ENCODE measurements around the gene SMARCA2. TPM values are rescaled to one million over a fixed set of nuclear protein-coding genes. Genes with fewer than 3 reads are reported as not detected.

The SMARCA2 gene
- total RNA-seq, 1 experiment from 2014 or later, result 108 TPM

- H3K36me3 ChIP-seq (ENCODE audit: insufficient read depth, low read length), result no peaks in the 10 kb centered on the region
- H4K20me1 ChIP-seq (ENCODE audit: insufficient read depth, low read depth, low read length), result peaks cover 41% of the 10 kb centered on the region
- peak overlapping the region; percentile 26; the same call in 1 of the 2 replicates for H3K27ac ChIP-seq (ENCODE audit: low read length)
- H3K4me1 ChIP-seq (ENCODE audit: low read length), result peaks cover 49% of the 10 kb centered on the region
- H3K79me2 ChIP-seq (ENCODE audit: low read length), result peaks cover 66% of the 10 kb centered on the region
- no peaks in the 10 kb centered on the region for H3K9me2 ChIP-seq (replicated peaks; ENCODE audit: insufficient read depth, low read length)
- peak overlapping the region; percentile 93 for H3K4me2 ChIP-seq (ENCODE audit: low read depth, low read length, poor library complexity, severe bottlenecking)
- peak; percentile 47 for DNase-seq
- no peak overlapping the region for H2AFZ ChIP-seq (ENCODE audit: low read length)
- H3K9me3 ChIP-seq (ENCODE audit: low read length), result no peaks in the 10 kb centered on the region
- H3K9ac ChIP-seq (ENCODE audit: low read length), result peak overlapping the region; percentile 90
- H3K4me3 ChIP-seq (ENCODE audit: low read length), result peak overlapping the region; percentile 92
- H3K27me3 ChIP-seq (ENCODE audit: low read length), result no peaks in the 10 kb centered on the region
Observed at GRCh38 chr9:2018162-2018643, 3.1 kb downstream of the SMARCA2 start.

- DNase-seq, result peak; percentile 47
- H3K4me3 ChIP-seq (ENCODE audit: low read length), result peak overlapping the region; percentile 92
- no peaks in the 10 kb centered on the region for H3K9me2 ChIP-seq (replicated peaks; ENCODE audit: insufficient read depth, low read length)
- H2AFZ ChIP-seq (ENCODE audit: low read length), result no peak overlapping the region
- no peaks in the 10 kb centered on the region for H3K36me3 ChIP-seq (ENCODE audit: insufficient read depth, low read length)
- peaks cover 74% of the 10 kb centered on the region for H3K79me2 ChIP-seq (ENCODE audit: low read length)
- peaks cover 45% of the 10 kb centered on the region for H3K4me1 ChIP-seq (ENCODE audit: low read length)
- no peaks in the 10 kb centered on the region for H3K27me3 ChIP-seq (ENCODE audit: low read length)
- no peaks in the 10 kb centered on the region for H3K9me3 ChIP-seq (ENCODE audit: low read length)
- peak overlapping the region; percentile 90 for H3K9ac ChIP-seq (ENCODE audit: low read length)
- H4K20me1 ChIP-seq (ENCODE audit: insufficient read depth, low read depth, low read length), result peaks cover 41% of the 10 kb centered on the region
- H3K27ac ChIP-seq (ENCODE audit: low read length), result no peak overlapping the region
- peak overlapping the region; percentile 93 for H3K4me2 ChIP-seq (ENCODE audit: low read depth, low read length, poor library complexity, severe bottlenecking)
Observed at GRCh38 chr9:2018764-2019558, 3.8 kb downstream of the SMARCA2 start.

GRCh38 chr9:2019723-2020122, 4.6 kb downstream of the SMARCA2 start:
- H3K27ac ChIP-seq (ENCODE audit: low read length), result no peak overlapping the region
- H3K4me1 ChIP-seq (ENCODE audit: low read length), result peaks cover 40% of the 10 kb centered on the region
- H3K4me2 ChIP-seq (ENCODE audit: low read depth, low read length, poor library complexity, severe bottlenecking), result peak overlapping the region; percentile 93
- peaks cover 41% of the 10 kb centered on the region for H4K20me1 ChIP-seq (ENCODE audit: insufficient read depth, low read depth, low read length)
- H3K9ac ChIP-seq (ENCODE audit: low read length), result no peak overlapping the region
- no peaks in the 10 kb centered on the region for H3K27me3 ChIP-seq (ENCODE audit: low read length)
- H3K9me2 ChIP-seq (replicated peaks; ENCODE audit: insufficient read depth, low read length), result no peaks in the 10 kb centered on the region
- no peak overlapping the region for H3K4me3 ChIP-seq (ENCODE audit: low read length)
- no peak for DNase-seq
- no peak overlapping the region for H2AFZ ChIP-seq (ENCODE audit: low read length)
- no peaks in the 10 kb centered on the region for H3K9me3 ChIP-seq (ENCODE audit: low read length)
- peaks cover 82% of the 10 kb centered on the region for H3K79me2 ChIP-seq (ENCODE audit: low read length)
- H3K36me3 ChIP-seq (ENCODE audit: insufficient read depth, low read length), result no peaks in the 10 kb centered on the region

- Histone ChIP-seq H3K9me3 (ENCODE audit: low read length) (no peaks in the 10 kb centered on the region), H3K4me2 (ENCODE audit: low read depth, low read length, poor library complexity, severe bottlenecking) (no peak overlapping the region), H3K9ac (ENCODE audit: low read length) (no peak overlapping the region), H3K27me3 (ENCODE audit: low read length) (no peaks in the 10 kb centered on the region), H3K4me3 (ENCODE audit: low read length) (no peak overlapping the region), H3K36me3 (ENCODE audit: insufficient read depth, low read length) (no peaks in the 10 kb centered on the region), H2AFZ (ENCODE audit: low read length) (no peak overlapping the region), H4K20me1 (ENCODE audit: insufficient read depth, low read depth, low read length) (peaks cover 41% of the 10 kb centered on the region), H3K79me2 (ENCODE audit: low read length) (peaks cover 98% of the 10 kb centered on the region), H3K4me1 (ENCODE audit: low read length) (peaks cover 40% of the 10 kb centered on the region), H3K9me2 (replicated peaks; ENCODE audit: insufficient read depth, low read length) (no peaks in the 10 kb centered on the region), H3K27ac (ENCODE audit: low read length) (no peak overlapping the region)
- DNase-seq, result no peak
Observed at GRCh38 chr9:2021731-2022130, 6.6 kb downstream of the SMARCA2 start.

GRCh38 chr9:2022560-2022959, 7.4 kb downstream of the SMARCA2 start:
- DNase-seq, result no peak
- no peak overlapping the region for H3K27ac ChIP-seq (ENCODE audit: low read length)
- no peak overlapping the region for H3K4me3 ChIP-seq (ENCODE audit: low read length)
- H3K9me2 ChIP-seq (replicated peaks; ENCODE audit: insufficient read depth, low read length), result no peaks in the 10 kb centered on the region
- no peak overlapping the region for H3K9ac ChIP-seq (ENCODE audit: low read length)
- H3K36me3 ChIP-seq (ENCODE audit: insufficient read depth, low read length), result no peaks in the 10 kb centered on the region
- no peaks in the 10 kb centered on the region for H3K27me3 ChIP-seq (ENCODE audit: low read length)
- H2AFZ ChIP-seq (ENCODE audit: low read length), result no peak overlapping the region
- peaks cover 41% of the 10 kb centered on the region for H4K20me1 ChIP-seq (ENCODE audit: insufficient read depth, low read depth, low read length)
- peaks cover 42% of the 10 kb centered on the region for H3K4me1 ChIP-seq (ENCODE audit: low read length)
- no peaks in the 10 kb centered on the region for H3K9me3 ChIP-seq (ENCODE audit: low read length)
- no peak overlapping the region for H3K4me2 ChIP-seq (ENCODE audit: low read depth, low read length, poor library complexity, severe bottlenecking)
- H3K79me2 ChIP-seq (ENCODE audit: low read length), result peaks cover 100% of the 10 kb centered on the region

- no peak overlapping the region for H3K9ac ChIP-seq (ENCODE audit: low read length)
- no peaks in the 10 kb centered on the region for H3K9me3 ChIP-seq (ENCODE audit: low read length)
- H3K79me2 ChIP-seq (ENCODE audit: low read length), result peaks cover 100% of the 10 kb centered on the region
- no peaks in the 10 kb centered on the region for H3K36me3 ChIP-seq (ENCODE audit: insufficient read depth, low read length)
- no peaks in the 10 kb centered on the region for H3K27me3 ChIP-seq (ENCODE audit: low read length)
- H3K4me3 ChIP-seq (ENCODE audit: low read length), result no peak overlapping the region
- DNase-seq, result no peak
- no peak overlapping the region for H3K27ac ChIP-seq (ENCODE audit: low read length)
- H3K9me2 ChIP-seq (replicated peaks; ENCODE audit: insufficient read depth, low read length), result no peaks in the 10 kb centered on the region
- no peak overlapping the region for H2AFZ ChIP-seq (ENCODE audit: low read length)
- peaks cover 43% of the 10 kb centered on the region for H3K4me1 ChIP-seq (ENCODE audit: low read length)
- peaks cover 39% of the 10 kb centered on the region for H4K20me1 ChIP-seq (ENCODE audit: insufficient read depth, low read depth, low read length)
- H3K4me2 ChIP-seq (ENCODE audit: low read depth, low read length, poor library complexity, severe bottlenecking), result no peak overlapping the region
Observed at GRCh38 chr9:2023042-2023441, 7.9 kb downstream of the SMARCA2 start.

- H3K9ac ChIP-seq (ENCODE audit: low read length), result no peak overlapping the region
- no peaks in the 10 kb centered on the region for H3K9me2 ChIP-seq (replicated peaks; ENCODE audit: insufficient read depth, low read length)
- H3K9me3 ChIP-seq (ENCODE audit: low read length), result no peaks in the 10 kb centered on the region
- no peak overlapping the region for H2AFZ ChIP-seq (ENCODE audit: low read length)
- H3K4me1 ChIP-seq (ENCODE audit: low read length), result peaks cover 43% of the 10 kb centered on the region
- H3K27me3 ChIP-seq (ENCODE audit: low read length), result no peaks in the 10 kb centered on the region
- peaks cover 36% of the 10 kb centered on the region for H4K20me1 ChIP-seq (ENCODE audit: insufficient read depth, low read depth, low read length)
- peaks cover 100% of the 10 kb centered on the region for H3K79me2 ChIP-seq (ENCODE audit: low read length)
- no peaks in the 10 kb centered on the region for H3K36me3 ChIP-seq (ENCODE audit: insufficient read depth, low read length)
- no peak overlapping the region for H3K4me2 ChIP-seq (ENCODE audit: low read depth, low read length, poor library complexity, severe bottlenecking)
- H3K4me3 ChIP-seq (ENCODE audit: low read length), result no peak overlapping the region
- no peak overlapping the region for H3K27ac ChIP-seq (ENCODE audit: low read length)
- DNase-seq, result no peak
Observed at GRCh38 chr9:2023532-2023931, 8.4 kb downstream of the SMARCA2 start.

GRCh38 chr9:2024888-2025782, 10.0 kb downstream of the SMARCA2 start:
- Histone ChIP-seq H3K79me2 (ENCODE audit: low read length) (peaks cover 100% of the 10 kb centered on the region), H4K20me1 (ENCODE audit: insufficient read depth, low read depth, low read length) (peaks cover 20% of the 10 kb centered on the region), H2AFZ (ENCODE audit: low read length) (no peak overlapping the region), H3K9me3 (ENCODE audit: low read length) (no peaks in the 10 kb centered on the region), H3K4me1 (ENCODE audit: low read length) (peaks cover 29% of the 10 kb centered on the region), H3K4me3 (ENCODE audit: low read length) (no peak overlapping the region), H3K9ac (ENCODE audit: low read length) (no peak overlapping the region), H3K27ac (ENCODE audit: low read length) (no peak overlapping the region), H3K4me2 (ENCODE audit: low read depth, low read length, poor library complexity, severe bottlenecking) (no peak overlapping the region), H3K36me3 (ENCODE audit: insufficient read depth, low read length) (no peaks in the 10 kb centered on the region), H3K9me2 (replicated peaks; ENCODE audit: insufficient read depth, low read length) (no peaks in the 10 kb centered on the region), H3K27me3 (ENCODE audit: low read length) (no peaks in the 10 kb centered on the region)
- no peak for DNase-seq

Measured in Karpas-422 (cell line).